H1 (cell line): Measurements from ENCODE around the gene CAMSAP3. TPM values are rescaled to one million over a fixed set of nuclear protein-coding genes. Genes with fewer than 3 reads are reported as not detected.

Source experiments
- CTCF ChIA-PET: fragments of 300-600 bp; sonication (Branson Sonifier 250); formaldehyde crosslinking; loops from one replicate; lab custom pipeline; 2021; ENCODE audit not compliant: partially characterized antibody; lab: Charles Lee
- POLR2A ChIA-PET: fragments of 300-600 bp; sonication (Branson Sonifier 250); formaldehyde crosslinking; loops from one replicate; lab custom pipeline; 2021; ENCODE audit warnings: inconsistent platforms; ENCODE audit not compliant: partially characterized antibody; lab: Charles Lee
- DNase-seq, 2 experiments: peaks; one replicate each; pipeline versions ENCODE4 v3.0.0 to v3.0.0-alpha.2; 2010 to 2022; ENCODE audit warnings: low spot score in 2 of 2, low read depth in 1 of 2, mixed read lengths in 1 of 2
- FAIRE-seq: peaks from 2 replicates; lab custom pipeline; 2011; peaks lifted over from hg19 to GRCh38; lab: Jason Lieb, UNC
- H2AFZ ChIP-seq: 2 replicates; pipeline ENCODE4 v1.8.1; 2012; ENCODE audit warnings: low read length, inconsistent platforms
- H2AK5ac ChIP-seq: 2 replicates; pipeline ENCODE4 v1.6.1; 2013; ENCODE audit warnings: low read depth, low read length
- H2BK120ac ChIP-seq: replicated peaks from 2 replicates; pipeline ENCODE3; 2013; ENCODE audit warnings: low read depth, low read length, inconsistent platforms
- H2BK12ac ChIP-seq: 2 replicates; pipeline ENCODE4 v1.6.1; 2013; ENCODE audit warnings: low read depth, low read length
- H2BK15ac ChIP-seq: 2 replicates; pipeline ENCODE4 v1.6.1; 2013; ENCODE audit warnings: low read length
- H2BK20ac ChIP-seq: 2 replicates; pipeline ENCODE4 v1.6.1; 2013; ENCODE audit warnings: low read length
- H2BK5ac ChIP-seq: 2 replicates; pipeline ENCODE4 v1.6.1; 2013; ENCODE audit warnings: low read depth, low read length
- H3K14ac ChIP-seq: 2 replicates; pipeline ENCODE4 v1.6.1; 2013; ENCODE audit warnings: inconsistent platforms; ENCODE audit not compliant: insufficient read length
- H3K18ac ChIP-seq: 2 replicates; pipeline ENCODE4 v1.6.1; 2013; ENCODE audit warnings: low read length; ENCODE audit errors: extremely low read depth
- H3K23ac ChIP-seq: 2 replicates; pipeline ENCODE4 v1.6.1; 2013; ENCODE audit warnings: inconsistent platforms; ENCODE audit not compliant: insufficient read length
- H3K23me2 ChIP-seq: 2 replicates; pipeline ENCODE4 v1.6.1; 2013; ENCODE audit warnings: low read depth, low read length
- H3K27ac ChIP-seq: 2 replicates; pipeline ENCODE4 v1.6.1; 2011; ENCODE audit warnings: low read depth, low read length, inconsistent platforms
- H3K27me3 ChIP-seq, 4 experiments: replicated peaks in 1 of 4; 1 replicate in 1 of 4; 2 replicates in 3 of 4; pipeline versions ENCODE4 v1.6.1 to v1.8.1; 2011 to 2013; ENCODE audit warnings: low read length in 3 of 4, mild to moderate bottlenecking in 3 of 4, inconsistent platforms in 2 of 4, mixed read lengths in 2 of 4, moderate library complexity in 1 of 4; ENCODE audit not compliant: control insufficient read depth in 3 of 4, insufficient read depth in 3 of 4; ENCODE audit errors: extremely low read depth in 1 of 4
- H3K36me3 ChIP-seq, 4 experiments: 2 replicates each; pipeline versions ENCODE4 v1.6.1 to v1.8.1; 2011 to 2013; ENCODE audit warnings: mild to moderate bottlenecking in 4 of 4, low read length in 3 of 4, moderate library complexity in 2 of 4, control low read depth in 1 of 4, inconsistent platforms in 1 of 4; ENCODE audit not compliant: insufficient read depth in 4 of 4, control insufficient read depth in 2 of 4
- H3K4ac ChIP-seq: replicated peaks from 2 replicates; pipeline ENCODE3; 2013; ENCODE audit warnings: low read length, low read depth, mixed read lengths, inconsistent platforms; ENCODE audit not compliant: insufficient read length
- H3K4me1 ChIP-seq, 4 experiments: replicated peaks in 1 of 4; 1 replicate in 1 of 4; 2 replicates in 3 of 4; pipeline versions ENCODE4 v1.6.1 to v1.8.1; 2011 to 2013; ENCODE audit warnings: low read length in 3 of 4, inconsistent platforms in 2 of 4, mixed read lengths in 1 of 4; ENCODE audit not compliant: insufficient read depth in 4 of 4, control insufficient read depth in 3 of 4
- H3K4me2 ChIP-seq, 2 experiments: 2 replicates each; pipeline versions ENCODE4 v1.6.1 to v1.8.1; 2011 to 2013; ENCODE audit warnings: low read depth in 2 of 2, low read length in 2 of 2, control low read depth in 1 of 2, inconsistent platforms in 1 of 2, mild to moderate bottlenecking in 1 of 2; ENCODE audit not compliant: insufficient read depth in 1 of 2
- H3K4me3 ChIP-seq, 4 experiments: fragments of 200-600, 300-600 bp in 1 of 4; sonication (generic), shearing (Covaris generic), sonication (Bioruptor Twin) in 1 of 4; 2 replicates each; pipeline versions ENCODE4 v1.5.1 to v1.8.1; 2011 to 2016; ENCODE audit warnings: low read length in 4 of 4, low read depth in 3 of 4, control low read depth in 2 of 4, inconsistent platforms in 2 of 4, mild to moderate bottlenecking in 2 of 4, mixed read lengths in 1 of 4, moderate library complexity in 1 of 4; ENCODE audit not compliant: insufficient read depth in 2 of 4; ENCODE audit errors: extremely low read depth in 1 of 4
- H3K56ac ChIP-seq: replicated peaks from 2 replicates; pipeline ENCODE3; 2013; ENCODE audit warnings: low read depth, mild to moderate bottlenecking, mixed read lengths, low read length, inconsistent platforms; ENCODE audit not compliant: insufficient read length
- H3K79me1 ChIP-seq: 2 replicates; pipeline ENCODE4 v1.6.1; 2013; ENCODE audit warnings: low read depth, low read length, control low read depth
- H3K79me2 ChIP-seq, 2 experiments: 2 replicates each; pipeline versions ENCODE4 v1.6.1 to v1.8.1; 2012 to 2013; ENCODE audit warnings: low read length in 2 of 2, mild to moderate bottlenecking in 2 of 2, inconsistent platforms in 1 of 2; ENCODE audit not compliant: insufficient read depth in 2 of 2, control insufficient read depth in 1 of 2
- H3K9ac ChIP-seq, 4 experiments: replicated peaks in 1 of 4; 1 replicate in 1 of 4; 2 replicates in 3 of 4; pipeline versions ENCODE4 v1.6.1 to v1.8.1; 2011 to 2013; ENCODE audit warnings: low read depth in 3 of 4, low read length in 3 of 4, control low read depth in 2 of 4, mild to moderate bottlenecking in 2 of 4, moderate library complexity in 2 of 4, inconsistent platforms in 1 of 4; ENCODE audit errors: extremely low read depth in 1 of 4
- H3K9me3 ChIP-seq, 2 experiments: 2 replicates each; pipeline versions ENCODE4 v1.6.1 to v1.8.1; 2012 to 2013; ENCODE audit warnings: mild to moderate bottlenecking in 2 of 2, moderate library complexity in 2 of 2, control low read depth in 1 of 2, inconsistent platforms in 1 of 2, low read depth in 1 of 2, low read length in 1 of 2, mixed read lengths in 1 of 2; ENCODE audit not compliant: insufficient read depth in 2 of 2
- H4K20me1 ChIP-seq, 2 experiments: replicated peaks in 1 of 2; 2 replicates each; pipeline versions ENCODE3 to v1.8.1; 2011 to 2013; ENCODE audit warnings: inconsistent platforms in 2 of 2, low read length in 2 of 2, mild to moderate bottlenecking in 1 of 2; ENCODE audit not compliant: insufficient read depth in 2 of 2, control insufficient read depth in 1 of 2
- H4K5ac ChIP-seq: 2 replicates; pipeline ENCODE4 v1.6.1; 2013; ENCODE audit warnings: low read length, low read depth, mixed read lengths, inconsistent platforms; ENCODE audit not compliant: insufficient read length
- H4K8ac ChIP-seq: 2 replicates; pipeline ENCODE4 v1.8.0; 2013; ENCODE audit warnings: mild to moderate bottlenecking, moderate library complexity, low read length, inconsistent platforms; ENCODE audit not compliant: insufficient read depth; ENCODE audit errors: extremely low read depth
- H4K91ac ChIP-seq: replicated peaks from 2 replicates; pipeline ENCODE3; 2013; ENCODE audit warnings: low read length, mixed read lengths, inconsistent platforms; ENCODE audit not compliant: insufficient read length
- BCL11A ChIP-seq, 2 experiments: IDR thresholded peaks; one replicate each; pipeline ENCODE4 v1.6.1; 2011; ENCODE audit warnings: low read depth in 2 of 2, low read length in 2 of 2, mild to moderate bottlenecking in 2 of 2
- CHD2 ChIP-seq: IDR thresholded peaks from 2 replicates; pipeline ENCODE4 v1.6.1; 2012; ENCODE audit warnings: low read length, improper control_type of control experiment
- CREB1 ChIP-seq: IDR thresholded peaks from 2 replicates; pipeline ENCODE4 v1.6.1; 2012; ENCODE audit warnings: inconsistent platforms
- EZH2 ChIP-seq: fragments of 200-600 bp; sonication (generic); IDR thresholded peaks from 2 replicates; pipeline ENCODE4 v1.7.1; 2012; ENCODE audit warnings: low read depth, mild to moderate bottlenecking, moderate library complexity, low read length, inconsistent platforms; ENCODE audit not compliant: severe bottlenecking
- SAP30 ChIP-seq: fragments of 300-600 bp; sonication (generic); IDR thresholded peaks from 2 replicates; pipeline ENCODE4 v1.7.1; 2012; ENCODE audit warnings: low read length, moderate library complexity, mild to moderate bottlenecking, inconsistent platforms; ENCODE audit not compliant: insufficient read depth, insufficient replicate concordance
- SRF ChIP-seq: IDR thresholded peaks from 2 replicates; pipeline ENCODE4 v1.6.1; 2011; ENCODE audit warnings: mild to moderate bottlenecking, low read depth, low read length, moderate library complexity
- WGBS, 2 experiments: shearing (Covaris generic) in 1 of 2; methylation state at CpG; one replicate each; pipeline versions ENCODE4 v1.1.6 to v1.1.7; 2013 to 2015; ENCODE audit warnings: low lambda C conversion rate in 2 of 2, mixed read lengths in 2 of 2, inconsistent platforms in 1 of 2, low coverage in 1 of 2, missing lambda C conversion rate in 1 of 2; ENCODE audit not compliant: insufficient replicate concordance in 2 of 2, insufficient coverage in 1 of 2, insufficient read length in 1 of 2; ENCODE audit errors: extremely low coverage in 1 of 2, missing lambda C conversion rate in 1 of 2; 5-methylcytosine and 5-hydroxymethylcytosine counted together
- polyA plus RNA-seq, 7 experiments: library from polyadenylated mRNA; depleted of rRNA in 3 of 7; stranded (reverse) in 5 of 7; unstranded in 2 of 7; fragments of >200 nt in 5 of 7; fragments of 200-250 nt in 2 of 7; gene quantifications; 1 replicate in 5 of 7; 2 replicates in 1 of 7; 4 replicates in 1 of 7; pipeline versions ENCODE4 v1.2.1 to v1.2.3, GENCODE V29; 2011 to 2013; ENCODE audit warnings: missing spikeins in 2 of 7, mixed read lengths in 2 of 7
- total RNA-seq: library from RNA; stranded (reverse); fragmentation: NEBNext Ultra II Directional; extraction: Animal tissue kit (Norgen Biotek cat#: 25700); gene quantifications from 2 replicates; pipeline ENCODE4 v1.2.1, GENCODE V29; 2021

Gene CAMSAP3
- total and polyA plus RNA-seq, 2 of the 8 experiments (the other 6 are each of a cell fraction or from before 2014, with no cell fraction given): 11.4 to 30.4 TPM

DNA sequence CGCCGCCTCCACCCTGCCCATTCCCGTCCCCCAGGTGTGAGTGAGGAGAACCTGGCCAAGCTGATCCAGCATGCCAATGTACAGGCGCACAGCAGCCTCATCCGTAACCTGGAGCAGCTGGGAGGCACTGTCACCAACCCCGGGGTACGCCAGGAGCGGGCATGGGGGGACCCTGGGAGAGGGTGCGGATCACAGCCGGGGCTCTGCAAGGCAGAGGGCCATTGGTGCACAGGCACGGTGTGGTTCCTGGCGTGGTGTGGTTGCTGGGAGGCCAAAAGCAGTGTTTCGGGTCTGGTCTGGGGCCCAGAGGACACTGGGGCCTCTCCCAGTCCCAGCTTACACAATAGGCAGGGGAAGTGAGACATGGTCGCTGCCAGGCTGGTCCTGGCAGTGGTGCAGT, 49.5 kb downstream of the CAMSAP3 start:
- no peak for DNase-seq
- no peak overlapping the region for H2BK15ac ChIP-seq

More for the DNA sequence above, 49.5 kb downstream of the CAMSAP3 start:
- H3K14ac ChIP-seq: no peak overlapping the region
- no peak overlapping the region for H3K23ac ChIP-seq
- no peak overlapping the region for H2AFZ ChIP-seq
- H4K20me1 ChIP-seq: peaks cover 0 to 10% of the 10 kb centered on the region in 2 experiments
- CTCF ChIA-PET: interaction anchor here (1.1 to 1.8 kb wide), 3 partner anchors 11 to 155 kb away, joined by 4 to 7 read pairs (median 6); no protein-coding TSS in a partner anchor
- no peaks in the 10 kb centered on the region for H3K79me2 ChIP-seq
- H2BK120ac ChIP-seq: no peak overlapping the region
- TF ChIP-seq EZH2 (no peak), CREB1 (no peak), BCL11A (IDR thresholded peaks at IDR 0.05; ENCODE audit: low read depth in 2 of 2, low read length in 2 of 2) (no peak), SRF (no peak), SAP30 (no peak), CHD2 (no peak)
- TF ChIP-seq, all 59 proteins: peak for 0
- H3K27me3 ChIP-seq: peaks cover 0 to under 1% (median 0%) of the 10 kb centered on the region in 4 experiments; a peak in 1 of 7 replicates
- no peak overlapping the region for H3K56ac ChIP-seq
- H3K4me1 ChIP-seq: peaks cover 0 to 5% (median 0%) of the 10 kb centered on the region in 4 experiments; a peak in 2 of 7 replicates
- no peak overlapping the region for H3K4me3 ChIP-seq
- POLR2A ChIA-PET: interaction anchor here (0.6 to 1.8 kb wide), 3 partner anchors 10 to 81 kb away, joined by 3 to 8 read pairs (median 3); no protein-coding TSS in a partner anchor
- H3K27ac ChIP-seq: no peak overlapping the region
- no peak for FAIRE-seq
- no peak overlapping the region for H3K18ac ChIP-seq
- H3K9ac ChIP-seq: no peak overlapping the region
- H3K79me1 ChIP-seq: no peaks in the 10 kb centered on the region; the same call in 1 of the 2 replicates
- H2BK20ac ChIP-seq: no peak overlapping the region
- H3K23me2 ChIP-seq: peaks cover 2% of the 10 kb centered on the region; the same call in 1 of the 2 replicates
- peaks cover 0 to 3% (median 0%) of the 10 kb centered on the region in 4 experiments; a peak in 2 of 8 replicates for H3K36me3 ChIP-seq
- H2AK5ac ChIP-seq: no peak overlapping the region
- no peak overlapping the region for H4K5ac ChIP-seq
- H2BK5ac ChIP-seq: no peak overlapping the region
- no peak overlapping the region for H4K91ac ChIP-seq
- WGBS, 2 experiments: 89% methylated on average over 14 of the region's 14 CpGs; no CpG with 5 or more reads in 1 of the 2 experiments
- no peak overlapping the region for H4K8ac ChIP-seq
- H3K4ac ChIP-seq: no peak overlapping the region
- H3K9me3 ChIP-seq: no peaks in the 10 kb centered on the region
- no peak overlapping the region for H2BK12ac ChIP-seq
- no peak overlapping the region for H3K4me2 ChIP-seq
